ENCODE data around the gene SSC5D. TPM values are rescaled to one million over a fixed set of nuclear protein-coding genes. Genes with fewer than 3 reads are reported as not detected.

The SSC5D gene
- total RNA-seq, 4 donors from 2014 or later: 2.1 to 16.7 (median 9.1) TPM

DNA sequence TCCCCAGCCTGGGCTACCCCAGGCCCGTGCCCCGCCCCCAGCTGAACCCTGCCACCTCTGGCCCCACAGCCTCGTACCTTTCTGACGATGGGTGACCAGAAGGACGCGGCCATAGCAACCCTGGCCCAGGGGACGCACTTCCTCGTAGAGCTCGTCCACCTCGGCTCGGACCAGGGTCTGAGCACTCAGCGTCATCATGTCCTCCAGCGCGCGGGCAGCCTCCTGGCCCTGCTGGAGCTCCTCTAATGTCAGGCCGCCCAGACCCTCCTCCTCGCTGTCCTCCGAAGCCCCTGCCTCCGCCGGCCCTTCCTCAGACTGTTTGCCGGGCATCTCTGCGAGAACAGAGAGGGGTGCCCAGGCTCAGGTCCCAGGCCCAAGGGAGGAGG lies 47.7 kb downstream of the SSC5D start:
- TF ChIP-seq, protein P1, sequence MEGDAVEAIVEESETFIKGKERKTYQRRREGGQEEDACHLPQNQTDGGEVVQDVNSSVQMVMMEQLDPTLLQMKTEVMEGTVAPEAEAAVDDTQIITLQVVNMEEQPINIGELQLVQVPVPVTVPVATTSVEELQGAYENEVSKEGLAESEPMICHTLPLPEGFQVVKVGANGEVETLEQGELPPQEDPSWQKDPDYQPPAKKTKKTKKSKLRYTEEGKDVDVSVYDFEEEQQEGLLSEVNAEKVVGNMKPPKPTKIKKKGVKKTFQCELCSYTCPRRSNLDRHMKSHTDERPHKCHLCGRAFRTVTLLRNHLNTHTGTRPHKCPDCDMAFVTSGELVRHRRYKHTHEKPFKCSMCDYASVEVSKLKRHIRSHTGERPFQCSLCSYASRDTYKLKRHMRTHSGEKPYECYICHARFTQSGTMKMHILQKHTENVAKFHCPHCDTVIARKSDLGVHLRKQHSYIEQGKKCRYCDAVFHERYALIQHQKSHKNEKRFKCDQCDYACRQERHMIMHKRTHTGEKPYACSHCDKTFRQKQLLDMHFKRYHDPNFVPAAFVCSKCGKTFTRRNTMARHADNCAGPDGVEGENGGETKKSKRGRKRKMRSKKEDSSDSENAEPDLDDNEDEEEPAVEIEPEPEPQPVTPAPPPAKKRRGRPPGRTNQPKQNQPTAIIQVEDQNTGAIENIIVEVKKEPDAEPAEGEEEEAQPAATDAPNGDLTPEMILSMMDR (IDR thresholded peaks at IDR 0.05; ENCODE audit: low read depth): no peak

DNA sequence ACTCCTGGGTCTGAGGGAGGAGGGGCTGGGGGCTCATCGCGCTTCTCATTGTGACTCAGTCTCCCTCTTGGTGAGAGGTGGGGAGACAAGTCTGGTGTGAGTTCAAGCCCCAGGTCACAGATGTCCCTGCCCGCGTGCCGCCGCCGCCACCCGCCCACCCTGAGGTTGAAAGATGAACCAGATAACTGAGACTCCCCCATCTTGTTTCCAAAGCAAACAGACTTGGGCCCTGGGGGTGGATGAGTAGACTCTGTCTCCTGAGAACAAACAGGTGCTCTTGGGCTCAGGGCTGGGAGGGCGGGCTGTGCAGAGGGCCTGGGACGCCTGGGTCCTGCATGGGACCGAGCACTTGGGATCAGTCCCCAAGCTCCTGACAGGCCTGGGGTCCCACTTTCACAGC lies 48.1 kb downstream of the SSC5D start:
- TF ChIP-seq, protein P1 (IDR thresholded peaks at IDR 0.05; ENCODE audit: low read depth): no peak

DNA sequence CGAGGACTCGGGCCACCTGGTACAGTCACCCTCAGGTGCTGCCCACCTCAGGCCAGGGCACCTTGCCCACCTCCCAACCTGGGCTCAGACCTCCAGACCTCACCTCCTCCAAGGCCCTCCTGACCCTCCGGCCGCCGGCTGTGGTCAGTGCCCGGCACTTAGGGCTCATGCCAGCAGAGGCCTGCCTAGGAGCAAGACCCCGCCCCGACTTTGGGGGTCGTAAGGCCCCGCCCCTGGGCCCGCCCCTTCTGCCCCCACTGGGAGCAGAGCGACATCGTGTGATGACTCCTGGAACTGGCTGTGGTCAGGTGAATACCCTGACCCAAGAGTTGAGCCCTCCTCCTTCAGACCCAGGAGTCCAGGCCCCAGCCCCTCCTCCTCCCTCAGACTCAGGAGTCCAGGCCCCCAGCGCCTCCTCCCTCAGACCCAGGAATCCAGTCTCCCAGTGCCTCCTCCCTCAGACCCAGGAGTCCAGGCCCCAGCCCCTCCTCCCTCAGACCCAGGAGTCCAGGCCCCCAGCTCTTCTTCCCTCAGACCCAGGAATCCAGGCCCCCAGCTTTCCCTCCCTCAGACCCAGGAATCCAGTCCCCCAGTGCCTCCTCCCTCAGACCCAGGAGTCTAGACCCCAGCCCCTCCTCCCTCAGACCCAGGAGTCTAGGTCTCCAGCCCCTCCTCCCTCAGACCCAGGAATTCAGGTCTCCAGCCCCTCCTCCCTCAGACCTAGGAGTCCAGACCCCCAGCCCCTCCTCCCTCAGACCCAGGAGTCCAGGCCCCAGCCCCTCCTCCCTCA lies 48.9 kb downstream of the SSC5D start, which contains the start of gene SBK2:
TSS of gene SBK2 (minus strand) at position 183 of the 790 bp plus-strand sequence. CDS start 839 bp downstream, outside the sequence.
- TF ChIP-seq, protein P1 (IDR thresholded peaks at IDR 0.05; ENCODE audit: low read depth): no peak

DNA sequence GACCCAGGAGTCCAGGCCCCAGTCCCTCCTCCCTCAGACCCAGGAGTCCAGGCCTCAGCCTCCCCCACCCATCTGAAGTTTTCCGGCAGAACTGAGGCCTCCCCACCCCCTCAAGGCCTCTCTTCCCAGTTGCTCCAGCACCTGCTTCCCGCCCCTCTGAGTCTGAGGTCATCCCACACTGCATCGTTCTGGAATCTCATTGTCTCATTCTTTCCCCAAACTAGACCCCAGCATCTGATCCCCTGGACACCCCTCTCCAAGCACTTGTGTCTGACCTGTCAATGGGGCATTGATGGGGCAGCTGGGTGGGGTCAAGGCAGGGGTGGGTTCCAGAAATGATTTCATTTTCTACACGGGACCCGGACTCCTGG lies 49.5 kb downstream of the SSC5D start:
- TF ChIP-seq, protein P1 (IDR thresholded peaks at IDR 0.05; ENCODE audit: low read depth): no peak

DNA sequence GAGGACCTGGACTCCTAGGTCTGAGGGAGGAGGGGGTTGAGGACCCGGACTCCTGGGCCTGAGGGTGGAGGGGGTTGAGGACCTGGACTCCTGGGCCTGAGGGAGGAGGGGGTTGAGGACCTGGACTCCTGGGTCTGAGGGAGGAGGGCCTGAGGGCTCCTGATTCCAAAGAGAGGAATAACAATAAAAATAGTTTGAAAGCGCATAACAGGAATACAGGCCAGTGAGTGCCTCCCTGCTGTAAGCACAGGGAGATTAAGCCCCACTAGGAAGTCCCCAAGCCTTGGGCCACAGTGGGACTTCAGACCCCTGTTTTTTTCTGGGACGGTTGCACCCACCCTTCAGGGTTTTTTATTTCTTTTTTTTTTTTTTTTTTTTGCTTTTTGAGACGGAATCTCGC lies 49.9 kb downstream of the SSC5D start:
- TF ChIP-seq, protein P1 (IDR thresholded peaks at IDR 0.05; ENCODE audit: low read depth): no peak

DNA sequence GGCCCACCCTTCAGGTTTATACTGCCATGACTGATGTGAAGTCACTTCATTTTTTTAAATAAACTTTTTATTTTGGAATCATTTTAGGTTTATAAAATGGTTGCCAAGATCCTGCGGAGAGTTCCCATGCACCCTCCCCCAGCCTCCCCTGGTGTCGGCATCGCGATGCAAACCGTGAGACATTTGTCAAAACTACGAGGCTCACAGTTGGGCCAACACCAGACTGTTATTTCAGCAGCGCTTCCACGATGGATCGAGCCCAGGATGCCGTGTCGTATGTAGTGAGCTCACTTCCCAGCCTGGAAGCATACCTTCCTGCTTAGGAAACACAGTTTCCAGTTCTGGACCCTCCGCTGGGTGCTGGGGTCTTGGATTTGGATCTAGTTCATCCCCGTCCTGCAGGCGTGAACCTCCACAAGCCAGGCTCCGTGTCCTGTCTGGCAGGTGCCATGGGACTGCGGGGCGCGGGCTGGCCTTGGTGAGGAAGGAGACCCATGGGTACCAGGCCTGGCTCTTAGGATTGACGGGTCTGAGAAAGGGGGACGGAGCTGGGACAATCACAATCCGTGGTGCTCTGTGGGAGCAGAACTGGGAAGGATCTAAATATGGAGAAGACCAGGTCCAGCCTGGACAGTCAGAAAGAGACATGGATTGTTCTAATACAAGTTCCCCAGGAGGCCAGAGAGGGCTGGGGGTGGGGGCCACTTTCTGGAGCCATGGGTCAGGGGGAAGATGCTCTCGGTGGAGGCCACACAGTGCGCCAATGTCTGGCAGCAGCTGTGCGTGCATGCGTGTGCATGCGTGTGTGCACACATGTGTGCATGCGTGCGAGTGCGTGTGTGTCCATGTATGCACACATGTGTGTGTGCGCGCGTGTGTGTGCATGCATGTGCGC lies 51.1 kb downstream of the SSC5D start:
- TF ChIP-seq, protein P1 (IDR thresholded peaks at IDR 0.05; ENCODE audit: low read depth): no peak

DNA sequence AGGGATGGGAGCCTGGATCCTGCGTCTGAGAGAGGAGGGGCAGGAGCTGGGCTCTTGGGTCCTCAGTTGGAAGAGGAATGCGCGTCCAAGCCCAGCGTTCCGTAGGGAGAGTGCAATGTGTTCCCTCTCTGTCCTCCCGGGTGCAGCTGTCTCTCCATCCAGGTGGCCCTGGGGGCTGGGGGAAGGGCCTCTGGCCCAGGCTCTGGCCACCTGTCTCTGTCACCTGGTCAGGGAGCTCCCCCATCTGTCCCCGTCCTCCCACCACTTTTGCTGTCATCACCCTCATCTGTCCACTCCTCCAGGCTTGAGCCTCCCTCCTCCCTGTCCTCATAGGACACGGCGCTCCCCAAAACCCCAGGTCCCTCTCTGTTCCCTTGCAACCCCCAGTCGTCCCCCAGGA lies 52.4 kb downstream of the SSC5D start:
- TF ChIP-seq, protein P1 (IDR thresholded peaks at IDR 0.05; ENCODE audit: low read depth): no peak
